Hepatic stellate cell (primary cell): ENCODE measurements around the gene AURKAIP1.
"Not testable (repeated sequence)": the region's sequence is repeated elsewhere in the genome, so short reads cannot be mapped to it uniquely, and the experiment has no call there.

ENCODE experiments used
- DNase-seq: peaks from one replicate; pipeline ENCODE4 v3.0.0; 2011; ENCODE audit warnings: low spot score

AURKAIP1 gene

DNA sequence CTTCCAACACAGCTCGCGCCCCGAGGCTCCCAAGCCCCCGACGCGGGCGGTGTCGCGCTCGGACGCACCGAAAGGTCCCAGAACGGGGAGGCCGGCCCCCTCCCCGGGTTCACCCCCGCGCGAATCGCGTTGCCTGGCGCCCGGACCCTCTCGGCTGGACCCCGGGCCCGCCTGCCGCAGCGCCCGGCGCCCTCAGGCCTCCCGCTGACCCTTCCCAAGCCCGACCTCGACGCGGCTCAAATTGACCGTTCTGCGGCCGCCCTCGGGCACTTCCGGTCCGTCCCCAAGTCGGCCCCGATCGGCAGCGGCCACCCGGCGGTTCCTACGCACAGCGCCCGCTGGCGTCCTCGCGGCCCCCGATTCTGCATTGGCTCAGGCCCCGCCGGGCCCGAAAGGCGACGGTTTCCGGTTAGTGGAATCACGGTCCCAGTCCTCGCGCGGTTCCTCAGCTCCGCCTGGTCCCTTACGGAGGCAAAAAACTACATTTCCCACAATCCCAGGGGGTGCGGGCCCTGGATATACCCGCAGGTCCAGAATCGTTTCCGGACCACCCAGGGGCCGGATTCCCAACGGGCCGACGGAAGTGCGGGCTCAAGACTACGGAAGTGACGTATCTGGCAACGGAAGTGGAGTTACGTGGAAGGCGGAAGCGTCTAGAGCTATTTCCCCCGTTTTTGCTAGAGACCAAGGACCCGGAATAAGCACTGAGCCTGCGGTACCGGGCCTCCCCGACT lies at the start of gene AURKAIP1:
Gene AURKAIP1, minus strand, starts transcription at position 279 of the 734 bp plus-strand sequence. CDS start 451 bp downstream, outside the sequence.
- peak; percentile 99 for DNase-seq

DNA sequence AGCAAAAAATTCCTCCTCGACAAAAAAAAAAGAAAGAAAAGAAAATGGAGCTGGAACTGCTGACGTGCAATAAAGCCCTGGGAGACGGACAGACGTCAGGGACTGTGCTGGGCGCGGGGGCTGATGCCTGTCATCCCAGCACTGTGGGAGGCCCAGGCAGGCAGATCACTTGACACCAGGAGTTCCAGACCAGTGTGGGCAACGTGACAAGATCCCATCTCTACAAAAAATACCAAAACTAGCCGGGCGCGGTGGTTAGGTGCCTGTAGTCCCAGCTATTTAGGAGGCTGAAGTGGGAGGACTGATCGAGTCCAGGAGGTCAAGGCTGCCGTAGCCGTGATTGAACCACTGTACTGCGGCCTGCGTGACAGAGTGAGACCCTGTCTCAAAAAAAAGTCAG lies 49.7 kb upstream of the AURKAIP1 start:
- DNase-seq = no peak

DNA sequence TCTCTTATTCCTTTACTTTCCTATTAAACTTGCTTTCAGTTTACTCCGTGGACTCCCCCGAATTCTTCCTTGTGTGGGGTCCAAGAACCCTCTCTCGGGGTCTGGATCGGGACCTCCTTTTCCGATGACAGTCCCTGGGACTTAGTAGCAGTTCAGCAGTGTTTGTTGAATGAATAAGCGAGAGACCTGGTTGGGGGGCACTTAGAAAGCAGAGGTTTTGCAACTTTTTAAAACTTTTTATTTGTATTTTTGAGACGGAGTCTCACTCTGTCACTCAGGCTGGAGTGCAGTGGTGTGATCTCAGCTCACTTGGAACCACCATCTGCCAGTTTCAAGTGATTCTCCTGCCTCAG lies 48.2 kb upstream of the AURKAIP1 start:
- no peak for DNase-seq

DNA sequence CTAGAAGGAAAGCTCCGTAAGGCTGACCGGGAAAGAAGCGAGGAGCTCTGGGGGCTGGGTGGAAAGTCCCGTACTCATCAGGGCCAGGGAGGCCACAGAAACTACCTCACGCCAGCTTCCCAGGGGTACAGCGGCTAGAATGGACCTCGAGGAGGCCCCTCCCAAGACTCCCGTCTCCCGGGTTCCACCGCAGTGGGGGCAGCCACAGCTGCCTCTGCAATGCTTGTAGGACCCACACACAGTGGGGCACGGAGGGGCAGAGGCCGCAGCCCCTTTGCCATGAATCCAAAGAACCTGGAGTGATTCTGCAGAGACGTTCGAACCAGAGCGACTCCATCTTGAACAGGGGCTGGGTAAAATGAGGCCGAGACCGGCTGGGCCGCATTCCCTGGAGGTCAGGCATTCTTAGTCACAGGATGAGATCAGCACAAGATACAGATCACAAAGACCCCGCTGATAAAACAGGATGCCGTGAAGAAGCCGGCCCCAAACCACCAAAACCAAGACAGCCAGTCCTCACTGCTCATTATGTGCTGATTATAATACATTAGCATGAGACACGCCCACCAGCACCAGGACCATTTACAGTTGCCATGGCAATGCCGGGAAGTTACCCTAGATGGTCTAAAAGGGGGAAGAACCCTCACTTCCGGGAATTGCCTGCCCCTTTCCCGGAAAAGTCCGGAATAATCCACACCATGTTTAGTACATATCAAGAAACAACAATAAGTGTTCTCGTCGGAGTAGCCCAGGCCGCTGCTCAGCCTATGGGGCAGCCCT lies 47.6 kb upstream of the AURKAIP1 start:
- DNase-seq = no peak

DNA sequence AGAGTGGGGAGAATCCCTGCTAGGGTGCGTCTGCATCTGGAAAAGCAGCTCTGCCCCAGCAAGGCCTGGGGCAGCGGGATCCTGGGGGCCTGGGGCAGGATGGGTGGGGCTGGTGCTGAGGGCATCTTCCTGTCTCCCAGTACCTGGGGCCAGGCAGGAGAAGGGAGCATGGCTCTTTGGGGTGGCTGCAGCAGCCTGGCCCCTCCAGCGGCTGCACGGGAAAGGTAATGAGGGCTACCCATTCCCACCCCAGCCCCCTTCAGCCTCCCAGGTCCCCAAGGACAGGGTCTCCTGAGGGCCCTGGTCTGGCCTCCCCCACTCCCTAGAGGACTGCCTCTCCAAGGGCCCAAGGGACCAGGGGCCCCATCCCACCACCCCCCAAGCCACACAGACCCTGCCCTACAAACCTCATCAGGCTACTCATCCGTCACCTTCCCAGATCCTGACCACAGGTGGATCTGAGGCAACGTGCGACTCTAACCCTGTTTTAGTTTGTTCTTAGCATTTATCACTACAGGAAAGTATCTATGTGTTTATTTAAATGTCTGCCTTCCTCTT lies 47.0 kb upstream of the AURKAIP1 start:
- no peak for DNase-seq

DNA sequence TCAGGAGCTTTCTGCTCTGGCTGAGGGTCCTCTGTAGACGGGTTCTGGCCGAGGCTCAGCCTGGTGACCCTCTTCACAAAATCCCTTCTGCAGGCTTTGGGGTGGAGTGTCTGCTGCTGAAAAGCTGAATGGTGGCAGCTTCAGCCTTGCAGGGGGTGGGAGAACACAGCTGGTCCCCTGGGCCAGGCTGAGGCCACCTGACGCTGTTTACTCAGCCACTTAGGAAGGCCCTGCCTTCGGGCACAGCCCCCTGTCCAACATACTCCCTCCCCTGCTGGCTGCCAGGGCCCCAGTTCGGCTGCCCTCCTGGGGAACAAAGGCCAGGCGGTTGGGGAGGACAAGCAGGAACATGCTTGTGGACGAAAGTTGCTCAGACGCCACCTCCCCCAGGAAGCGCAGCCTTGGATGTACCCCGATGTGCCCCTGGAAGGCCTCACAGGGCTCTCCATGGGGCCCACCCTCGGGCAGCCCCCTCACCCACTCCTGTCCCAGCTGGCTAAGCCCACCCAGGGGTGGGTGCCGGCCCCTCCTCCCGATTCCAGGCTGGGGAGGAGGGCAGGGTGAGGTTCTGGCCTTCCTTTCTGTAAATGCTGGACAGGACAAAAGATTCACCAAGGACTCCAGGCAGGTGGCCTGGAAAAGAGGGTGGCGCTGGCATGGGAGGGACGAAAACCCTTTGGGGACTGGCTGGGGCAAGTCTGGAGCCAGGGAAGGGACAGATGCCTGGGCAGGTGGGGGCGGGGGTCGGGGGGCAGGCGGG lies 46.3 kb upstream of the AURKAIP1 start, which contains the start of gene ANKRD65:
Gene ANKRD65, minus strand, starts transcription at position 130 of the 760 bp plus-strand sequence. CDS start 271 bp downstream, outside the sequence.
- no peak for DNase-seq

DNA sequence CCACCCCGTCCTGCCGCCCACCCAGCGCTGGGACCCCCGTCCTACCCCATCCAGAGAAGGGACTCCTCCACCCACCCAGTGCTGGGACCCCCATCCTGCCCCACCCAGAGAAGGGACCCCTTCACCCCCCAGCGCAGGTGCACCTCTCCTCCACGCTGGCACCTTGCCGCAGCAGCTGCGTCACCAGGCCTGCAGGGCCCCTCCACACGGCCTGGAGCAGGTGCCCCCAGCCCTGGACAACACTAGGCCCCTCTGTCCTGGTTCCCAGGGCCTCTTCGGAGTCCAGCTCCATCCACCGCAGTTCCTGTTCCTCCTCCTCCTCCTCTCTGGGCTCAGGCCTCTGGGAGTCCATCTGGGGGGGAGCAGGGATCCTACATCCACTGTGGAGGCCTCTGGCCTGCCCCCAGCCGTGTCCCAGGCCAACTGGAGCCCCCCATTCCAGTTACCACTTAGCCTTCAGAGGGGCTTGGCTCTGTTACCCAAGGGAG lies 45.7 kb upstream of the AURKAIP1 start:
- no peak for DNase-seq

DNA sequence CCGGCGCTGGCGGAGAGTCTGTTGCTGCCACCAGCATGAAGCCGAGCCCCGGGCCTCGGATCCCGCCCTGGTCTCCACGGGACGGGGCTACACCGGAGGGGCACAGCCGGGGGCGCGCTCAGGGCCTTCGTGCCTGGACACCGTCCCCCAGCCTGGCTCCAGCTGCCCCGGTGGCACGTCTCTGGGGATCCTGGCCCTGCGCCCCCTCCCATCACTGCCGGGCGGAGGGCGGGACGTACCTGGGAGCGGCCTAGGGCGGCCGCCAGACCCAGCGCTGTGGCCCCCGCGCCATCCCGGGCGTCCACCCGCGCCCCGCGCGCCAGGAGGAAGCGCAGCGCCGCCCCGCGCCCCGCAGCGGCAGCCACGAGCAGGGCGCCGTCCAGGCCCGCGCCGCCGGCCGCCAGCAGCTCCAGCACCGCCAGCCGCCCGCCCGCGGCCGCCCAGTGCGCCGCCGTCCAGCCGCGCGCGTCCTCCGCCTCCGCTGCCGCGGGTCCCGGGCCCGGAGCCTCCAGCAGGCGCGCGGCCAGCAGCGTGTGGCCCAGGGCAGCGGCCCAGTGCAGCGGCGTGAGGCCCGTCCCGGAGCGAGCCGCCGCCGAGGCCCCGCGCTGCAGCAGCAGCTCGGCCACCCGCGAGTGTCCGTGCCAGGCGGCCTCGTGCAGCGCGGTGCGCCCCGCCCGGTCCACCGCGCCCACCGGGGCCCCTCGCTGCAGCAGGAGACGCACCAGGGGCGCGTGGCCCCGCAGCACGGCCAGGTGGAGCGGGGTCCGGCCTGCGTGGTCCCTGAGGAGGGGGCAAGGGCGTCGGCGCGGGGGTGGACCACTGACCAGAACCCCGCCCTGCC lies 45.0 kb upstream of the AURKAIP1 start:
- peak; percentile 38 for DNase-seq

DNA sequence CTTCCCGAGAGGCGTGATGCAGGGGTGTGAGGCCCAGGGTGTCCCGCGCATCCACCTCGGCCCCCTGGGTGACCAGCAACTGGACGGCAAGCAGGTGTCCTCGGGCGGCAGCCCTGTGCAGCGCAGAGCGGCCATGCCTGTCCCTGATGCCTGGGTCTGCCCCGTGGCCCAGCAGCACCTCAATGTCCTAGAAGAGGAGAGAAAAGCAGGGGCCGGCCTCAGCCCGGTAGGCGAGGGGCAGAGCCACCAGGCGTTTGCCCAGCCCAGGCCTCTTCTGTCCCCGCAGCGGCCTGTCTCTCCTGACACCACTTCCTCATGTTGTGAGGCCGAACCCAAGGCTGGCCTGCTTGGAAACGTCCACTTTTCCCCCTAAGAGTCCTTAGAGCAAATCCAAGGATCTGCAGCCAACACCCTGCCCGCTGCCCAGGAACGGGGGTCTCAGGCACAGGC lies 44.4 kb upstream of the AURKAIP1 start:
- no peak for DNase-seq

DNA sequence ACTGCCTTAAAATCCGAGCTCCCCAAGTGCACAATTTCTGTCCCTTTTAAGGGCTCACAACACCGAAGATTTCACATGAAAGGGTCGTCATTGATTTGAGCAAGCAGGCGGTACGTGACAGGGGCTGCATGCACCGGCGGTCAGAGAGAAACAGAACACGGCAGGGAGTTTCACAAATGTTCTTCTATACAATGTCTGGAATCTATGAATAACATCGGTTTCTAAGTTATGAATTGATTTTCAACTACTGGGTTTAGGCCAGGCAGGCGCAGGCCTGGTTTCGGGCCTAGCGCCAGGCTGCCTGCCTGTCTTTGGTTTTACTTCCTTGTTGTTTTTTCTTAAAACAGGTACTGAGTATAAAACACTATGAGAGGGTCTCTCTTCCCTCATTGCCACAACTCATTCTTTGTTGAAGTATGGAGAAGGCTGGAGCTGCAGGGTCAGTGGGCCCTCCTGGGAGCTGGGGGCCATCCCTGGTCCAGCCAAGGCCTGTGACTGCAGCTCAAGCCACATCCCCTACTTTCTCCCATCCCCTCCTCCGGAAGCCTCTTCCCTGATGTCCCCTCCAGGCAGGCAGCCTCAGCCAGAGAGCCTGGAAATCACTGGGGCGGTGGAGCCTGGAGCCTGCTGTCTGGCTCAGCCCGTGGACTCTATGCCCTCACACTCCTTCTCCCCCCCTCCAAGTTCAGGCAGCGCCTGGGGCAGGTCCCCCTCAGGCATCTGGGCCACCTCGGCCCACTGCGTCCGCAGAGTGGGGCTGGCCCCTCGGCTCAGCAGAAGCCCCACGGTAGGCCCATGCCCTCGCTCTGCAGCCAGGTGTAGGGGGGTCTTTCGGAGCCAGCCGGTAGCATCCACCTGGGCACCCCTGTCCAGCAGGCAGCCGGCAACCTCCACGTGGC lies 43.7 kb upstream of the AURKAIP1 start:
- no peak for DNase-seq

DNA sequence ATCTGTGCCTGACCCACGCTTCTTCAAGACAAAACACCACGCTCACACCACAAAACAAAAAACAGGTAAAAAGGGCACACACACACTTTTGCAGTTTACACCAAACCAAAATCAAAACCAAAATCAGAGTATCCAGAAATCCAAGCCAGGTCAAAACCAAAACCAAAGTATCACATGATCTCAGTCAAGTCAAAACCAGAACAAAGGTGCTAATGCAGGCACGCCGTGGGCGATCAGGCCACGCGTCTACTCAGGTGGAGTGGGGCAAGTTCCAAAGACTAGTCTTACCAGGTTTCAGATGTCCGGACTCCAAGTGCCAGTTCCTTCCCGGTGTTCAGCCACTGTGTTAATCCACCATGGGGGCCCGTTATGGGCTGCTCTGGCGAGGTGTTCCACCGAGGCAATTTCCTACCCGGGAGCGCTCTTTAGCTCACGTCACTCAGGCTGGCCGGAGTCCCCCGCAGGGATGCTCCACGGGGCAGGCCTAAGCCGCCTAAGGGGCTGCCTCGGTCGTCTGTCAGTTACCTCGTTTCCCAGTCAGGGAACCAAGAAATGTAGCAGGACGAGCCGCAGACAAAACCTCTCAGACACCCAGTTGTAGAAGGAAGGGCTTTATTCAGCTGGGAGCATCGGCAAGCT lies 42.9 kb upstream of the AURKAIP1 start:
- DNase-seq = not testable (repeated sequence)

DNA sequence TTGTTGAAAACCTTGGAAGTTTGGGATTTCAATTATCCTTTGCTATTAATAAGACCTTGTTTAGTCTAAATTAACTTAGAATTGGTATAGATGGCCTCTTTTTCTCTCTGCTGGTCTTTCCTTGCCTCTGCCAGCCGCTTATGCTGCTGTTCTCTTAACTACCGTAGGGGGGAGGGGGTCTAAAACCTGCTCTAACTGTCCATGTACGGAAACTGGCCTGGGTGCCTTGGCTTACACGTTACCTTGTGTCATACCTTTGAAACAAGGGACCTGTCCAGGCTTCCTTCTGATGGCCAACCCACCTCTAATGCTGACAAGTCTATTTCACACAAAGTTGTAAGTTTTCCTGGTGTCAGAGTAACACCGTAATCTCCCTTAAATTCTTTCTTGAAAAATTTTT lies 42.4 kb upstream of the AURKAIP1 start:
- not testable (repeated sequence) for DNase-seq

DNA sequence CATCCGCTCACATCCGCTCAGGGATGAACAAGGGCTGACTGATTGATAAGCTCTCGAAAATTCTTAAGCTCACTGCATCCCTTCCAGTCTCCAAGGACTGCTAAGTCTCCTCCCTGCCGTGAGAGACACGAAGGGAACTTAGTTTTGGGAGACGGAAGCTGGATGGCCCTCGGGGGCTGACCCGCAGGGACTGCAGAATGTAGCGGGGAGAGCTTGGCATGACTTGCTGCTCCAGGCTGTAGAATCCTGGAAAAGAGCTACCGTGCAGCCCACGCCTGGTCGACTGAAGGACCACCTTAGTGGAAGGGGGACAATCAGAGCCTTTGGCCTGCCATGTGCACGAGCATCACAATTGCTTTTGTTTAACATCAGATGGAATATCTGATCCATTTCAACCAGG lies 40.7 kb upstream of the AURKAIP1 start:
- no peak for DNase-seq

DNA sequence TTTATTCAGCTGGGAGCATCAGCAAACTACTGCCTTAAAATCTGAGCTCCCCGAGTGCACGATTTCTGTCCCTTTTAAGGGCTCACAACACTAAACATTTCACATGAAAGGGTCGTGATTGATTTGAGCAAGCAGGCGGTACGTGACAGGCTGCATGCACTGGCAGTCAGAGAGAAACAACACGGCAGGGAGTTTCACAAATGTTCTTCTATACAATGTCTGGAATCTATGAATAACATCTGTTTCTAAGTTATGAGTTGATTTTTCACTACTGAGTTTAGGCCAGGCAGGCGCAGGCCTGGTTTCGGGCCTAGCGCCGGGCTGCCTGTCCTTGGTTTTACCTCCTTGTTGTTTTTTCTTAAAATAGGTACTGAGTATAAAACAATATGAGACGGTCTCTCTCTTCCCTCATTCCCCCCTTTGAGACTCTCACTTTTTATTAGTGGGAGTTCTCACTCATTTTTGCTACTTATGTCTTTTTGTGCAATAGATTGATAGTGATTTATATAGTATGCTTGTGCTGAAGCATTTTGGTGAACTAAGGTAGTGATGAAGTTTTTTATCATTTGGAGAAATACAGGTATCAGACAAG lies 37.4 kb upstream of the AURKAIP1 start:
- DNase-seq = not testable (repeated sequence)

DNA sequence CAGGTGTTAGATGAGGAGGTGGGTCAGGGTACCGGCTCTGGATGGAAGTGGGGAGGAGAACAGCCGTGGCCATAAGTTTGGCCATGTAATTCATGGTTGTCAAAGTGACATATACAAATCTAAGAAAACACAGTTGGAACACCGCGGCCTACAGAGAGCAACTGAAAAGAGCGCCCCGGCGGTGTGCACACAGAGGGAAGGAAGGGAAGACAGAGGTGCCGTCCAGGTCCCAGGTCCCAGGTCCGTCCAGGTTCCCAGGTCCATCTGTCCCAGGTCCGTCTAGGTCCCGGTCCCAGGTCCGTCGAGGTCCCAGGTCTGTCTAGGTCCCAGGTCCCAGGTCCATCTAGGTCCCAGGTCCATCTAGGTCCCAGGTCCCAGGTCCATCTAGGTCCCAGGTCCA lies 36.6 kb upstream of the AURKAIP1 start:
- no peak for DNase-seq

DNA sequence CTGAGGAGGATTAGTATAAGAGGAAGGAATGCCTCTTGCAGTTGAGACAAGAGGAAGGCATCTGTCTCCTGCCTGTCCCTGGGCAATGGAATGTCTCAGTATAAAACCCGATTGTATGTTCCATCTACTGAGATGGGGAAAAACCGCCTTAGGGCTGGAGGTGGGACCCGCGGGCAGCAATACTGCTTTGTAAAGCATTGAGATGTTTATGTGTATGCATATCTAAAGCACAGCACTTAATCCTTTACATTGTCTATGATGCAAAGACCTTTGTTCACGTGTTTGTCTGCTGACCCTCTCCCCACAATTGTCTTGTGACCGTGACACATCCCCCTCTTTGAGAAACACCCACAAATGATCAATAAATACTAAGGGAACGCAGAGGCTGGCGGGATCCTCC lies 35.2 kb upstream of the AURKAIP1 start:
- not testable (repeated sequence) for DNase-seq

DNA sequence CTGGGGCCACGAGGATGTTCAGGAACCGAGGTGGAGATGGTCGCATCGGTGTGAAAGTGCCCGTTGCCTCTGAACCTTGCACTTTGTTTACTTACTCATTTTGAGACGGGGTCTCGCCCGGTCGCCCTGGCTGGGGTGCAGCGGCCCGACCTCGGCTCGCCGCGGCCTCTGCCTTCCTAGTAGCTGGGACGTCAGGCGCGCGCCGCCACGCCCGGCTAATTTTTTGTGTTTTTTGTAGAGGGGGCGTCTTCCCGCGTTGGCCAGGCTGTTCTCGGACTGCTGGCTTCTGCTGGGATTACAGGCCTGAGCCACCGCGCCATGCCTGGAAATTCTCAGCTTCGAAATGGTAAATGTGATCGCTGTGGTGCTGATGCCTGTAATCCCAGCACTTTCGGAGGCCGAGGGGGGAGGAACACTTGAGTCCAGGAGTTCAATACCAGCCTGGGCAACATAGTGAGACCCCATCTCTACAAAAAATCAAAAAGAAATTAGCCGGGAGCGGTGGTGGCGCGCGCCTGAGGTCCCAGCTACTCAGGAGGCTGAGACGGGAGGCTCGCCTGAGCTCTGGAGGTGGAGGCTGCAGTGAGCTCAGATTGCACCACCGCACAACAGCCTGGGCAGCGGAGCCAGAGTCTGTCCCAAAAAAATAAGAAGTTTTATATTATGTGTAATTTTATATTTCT lies 32.8 kb upstream of the AURKAIP1 start:
- DNase-seq = no peak

DNA sequence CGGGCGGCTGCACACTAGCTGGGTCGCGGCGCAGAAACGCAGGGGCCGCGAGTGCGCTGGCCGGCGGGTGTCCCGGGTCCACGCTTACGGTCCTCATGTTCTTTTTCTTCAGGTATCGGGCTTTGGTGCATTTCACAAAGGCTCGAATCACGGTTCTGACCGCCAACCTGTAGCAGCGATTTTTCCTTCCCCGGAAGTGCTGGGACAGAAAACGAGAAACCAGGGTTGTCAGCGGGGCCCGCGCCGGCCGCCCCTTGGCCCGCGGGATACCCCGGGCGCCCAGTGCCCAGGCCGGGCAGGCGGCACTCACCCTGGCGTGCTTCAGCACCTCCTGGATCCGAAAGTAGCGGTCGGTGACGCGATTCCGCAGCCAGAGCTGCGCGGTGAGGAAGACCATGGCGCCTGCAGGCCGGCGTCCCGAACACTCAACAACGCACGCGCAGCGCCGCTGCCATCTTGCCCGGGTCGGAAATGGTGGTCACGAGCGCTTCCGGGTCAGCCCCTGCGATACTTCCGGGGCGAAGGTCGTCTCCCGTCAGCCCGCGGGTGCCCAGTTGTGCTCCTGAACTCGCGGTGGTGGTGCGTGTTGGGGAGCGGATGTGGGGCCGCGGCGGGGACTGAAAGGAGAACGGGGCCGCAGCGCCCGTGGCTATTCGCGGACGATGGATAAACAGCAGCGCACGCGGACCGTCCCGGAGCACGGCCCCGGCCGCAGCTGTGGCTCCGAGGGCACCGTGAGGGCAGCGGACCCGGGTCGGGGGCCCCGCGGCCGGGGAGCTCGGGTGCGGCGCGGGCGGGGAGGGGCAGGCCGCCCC lies 32.0 kb upstream of the AURKAIP1 start, which contains the start of gene MRPL20:
Gene MRPL20, minus strand, starts transcription at position 473 of the 815 bp plus-strand sequence. Its CDS starts 76 bp downstream, at position 397.
- peak; percentile 97 for DNase-seq
